Medulla oblongata (tissue), 1 donor: ENCODE data around the gene SEC61B.
A peak's percentile ranks its signal among the peaks of the same experiment; 100 is the strongest.

Source experiments
- DNase-seq: peaks from one replicate; pipeline ENCODE4 v3.0.0-alpha.2; 2015; ENCODE audit errors: extremely low spot score

Gene SEC61B

DNA sequence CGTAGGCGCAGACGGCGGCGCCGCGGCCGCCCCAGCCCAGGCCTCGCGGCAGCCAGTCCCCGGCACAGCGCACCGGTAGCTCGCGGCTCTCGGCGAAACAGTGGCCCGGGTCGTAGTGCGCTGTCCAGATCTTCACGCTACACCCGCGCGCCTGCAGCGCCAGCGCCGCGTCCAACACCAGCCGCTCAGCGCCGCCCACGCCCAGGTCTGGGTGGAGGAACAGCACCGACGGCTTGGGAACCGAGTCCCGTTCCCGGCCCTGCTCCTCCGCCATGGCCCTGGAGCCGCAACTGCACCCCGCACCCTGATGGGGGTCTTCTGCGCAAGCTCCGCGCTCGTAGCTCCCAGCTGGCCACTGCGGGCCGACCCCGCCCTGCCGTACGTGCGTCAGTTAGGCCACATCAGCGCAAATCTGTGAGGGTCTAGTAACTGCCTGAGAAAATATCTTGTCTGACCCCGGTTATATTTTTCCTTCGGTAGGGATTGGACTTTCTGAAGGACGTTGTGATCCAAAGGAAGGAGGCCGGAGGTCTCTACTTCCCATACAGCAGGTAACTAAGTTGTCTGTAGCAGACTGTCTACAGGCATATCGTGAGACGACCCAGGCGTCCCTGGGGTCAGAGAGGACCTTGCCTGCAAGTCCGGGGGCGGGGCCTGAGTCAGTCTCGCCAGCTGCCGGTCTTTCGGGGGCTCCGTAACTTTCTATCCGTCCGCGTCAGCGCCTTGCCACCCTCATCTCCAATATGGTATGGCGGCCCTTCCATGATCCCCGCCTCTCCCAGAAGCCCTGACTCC lies at the start of gene SEC61B, which contains the start of gene ALG2:
Gene SEC61B, plus strand, starts transcription at position 662 of the 795 bp plus-strand sequence. Its CDS starts 82 bp downstream, at position 744.
Gene ALG2, minus strand, starts transcription at position 322 of the 795 bp plus-strand sequence. Its CDS starts 48 bp downstream, at position 274.
- DNase-seq = peak; percentile 95

DNA sequence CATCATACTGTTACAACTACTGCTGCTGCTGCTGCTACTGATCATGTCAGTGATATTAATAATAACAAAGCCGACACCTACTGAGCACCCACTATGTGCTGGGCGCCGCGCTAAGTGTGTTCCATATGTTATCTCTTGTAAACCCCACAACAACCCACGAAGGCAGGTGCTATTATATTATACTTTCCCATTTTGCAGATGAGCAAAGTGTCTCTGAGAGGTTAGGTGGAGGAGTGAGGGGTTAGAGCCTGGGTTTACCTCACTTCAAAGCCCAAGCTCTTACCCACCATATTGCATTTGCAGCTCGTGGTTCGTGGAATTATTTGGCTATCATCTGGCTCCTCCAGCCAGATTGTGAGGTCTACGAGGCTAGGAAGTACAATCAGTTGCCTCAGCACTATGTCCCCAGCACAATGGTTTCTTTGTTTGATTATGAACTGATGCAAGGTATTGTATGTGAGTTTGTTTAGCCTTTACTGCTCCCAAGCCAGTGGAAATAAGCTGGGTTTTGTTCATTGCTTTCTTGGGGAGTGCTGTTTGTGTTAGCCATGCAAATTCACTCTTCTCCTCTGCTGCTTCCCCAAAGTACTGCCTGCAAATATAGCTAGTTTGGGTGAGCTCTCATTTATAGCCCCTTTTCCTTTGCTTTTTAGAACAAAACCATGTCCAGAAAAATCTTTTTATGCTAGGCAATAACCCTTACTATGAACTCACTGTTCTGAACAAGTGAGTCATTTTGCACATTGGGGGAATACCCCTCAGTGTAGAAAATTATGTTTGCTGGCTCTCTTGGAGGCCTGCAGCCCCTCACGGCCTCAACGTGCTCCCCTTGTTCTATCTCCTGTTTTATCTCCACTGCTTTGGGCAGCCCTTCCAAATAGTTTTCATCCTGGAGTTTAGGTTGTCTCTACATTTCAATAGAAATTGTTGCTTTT lies 48.2 kb upstream of the SEC61B start:
- peak; percentile 82 for DNase-seq

DNA sequence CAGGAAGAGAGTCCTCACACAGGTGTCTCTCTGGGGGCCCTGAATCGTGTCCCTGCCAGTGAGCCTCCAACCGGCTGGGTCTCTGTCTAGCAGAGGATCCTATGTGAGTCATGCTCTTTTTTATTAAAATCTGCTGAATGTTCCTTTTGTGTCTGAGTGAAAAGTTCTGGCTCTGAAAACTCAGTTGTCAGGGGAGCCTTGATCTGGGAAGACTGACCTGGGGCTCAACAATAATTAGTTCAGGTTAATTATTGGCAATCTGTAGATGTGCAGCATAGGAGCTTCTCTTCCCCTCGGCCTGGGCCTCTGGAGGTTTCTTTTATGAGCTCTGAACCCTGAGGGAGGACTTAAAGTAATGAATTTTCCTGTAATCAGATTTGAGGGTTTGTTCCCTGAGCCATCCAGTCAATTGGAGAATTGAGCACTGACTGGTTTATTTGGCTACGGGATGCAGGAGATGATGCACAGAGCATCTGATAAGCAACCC lies 45.5 kb upstream of the SEC61B start:
- DNase-seq = no peak

DNA sequence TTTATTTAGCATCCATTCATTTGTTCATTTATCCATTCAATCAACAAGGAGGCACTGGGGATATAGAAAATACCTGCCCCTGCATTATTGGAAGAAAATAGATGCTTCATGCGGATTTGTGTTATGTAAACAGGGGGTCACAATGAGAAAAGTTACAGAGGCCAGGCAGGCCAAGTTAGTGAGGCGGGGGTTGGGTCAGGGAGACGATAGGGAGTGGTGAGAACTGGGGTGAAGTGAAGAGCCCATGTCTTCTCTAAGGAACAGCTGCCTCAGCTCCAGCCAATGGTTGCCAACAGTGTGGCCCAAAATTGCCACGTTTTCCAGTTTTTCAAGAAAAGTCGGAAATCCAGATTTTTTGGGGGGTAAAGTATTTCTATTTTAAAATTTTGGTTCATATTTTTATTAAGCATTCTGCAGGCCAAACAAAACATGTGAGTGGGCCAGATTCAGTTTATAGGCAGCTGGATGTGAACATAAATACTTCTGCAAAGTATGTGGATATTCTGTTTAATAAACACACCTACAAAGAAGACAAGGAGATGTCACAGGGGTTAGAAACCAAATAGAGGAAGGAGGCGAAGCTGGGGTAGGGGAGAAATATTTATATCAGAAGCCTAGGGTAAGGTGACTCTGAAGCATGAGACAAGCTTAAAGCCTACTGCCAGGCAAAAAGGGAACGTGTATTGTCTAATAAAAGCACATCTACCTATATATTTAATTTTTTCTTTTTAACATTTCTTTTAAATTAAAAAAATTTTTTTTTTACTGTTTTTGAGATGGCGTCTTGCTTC lies 44.3 kb upstream of the SEC61B start:
- no peak for DNase-seq

DNA sequence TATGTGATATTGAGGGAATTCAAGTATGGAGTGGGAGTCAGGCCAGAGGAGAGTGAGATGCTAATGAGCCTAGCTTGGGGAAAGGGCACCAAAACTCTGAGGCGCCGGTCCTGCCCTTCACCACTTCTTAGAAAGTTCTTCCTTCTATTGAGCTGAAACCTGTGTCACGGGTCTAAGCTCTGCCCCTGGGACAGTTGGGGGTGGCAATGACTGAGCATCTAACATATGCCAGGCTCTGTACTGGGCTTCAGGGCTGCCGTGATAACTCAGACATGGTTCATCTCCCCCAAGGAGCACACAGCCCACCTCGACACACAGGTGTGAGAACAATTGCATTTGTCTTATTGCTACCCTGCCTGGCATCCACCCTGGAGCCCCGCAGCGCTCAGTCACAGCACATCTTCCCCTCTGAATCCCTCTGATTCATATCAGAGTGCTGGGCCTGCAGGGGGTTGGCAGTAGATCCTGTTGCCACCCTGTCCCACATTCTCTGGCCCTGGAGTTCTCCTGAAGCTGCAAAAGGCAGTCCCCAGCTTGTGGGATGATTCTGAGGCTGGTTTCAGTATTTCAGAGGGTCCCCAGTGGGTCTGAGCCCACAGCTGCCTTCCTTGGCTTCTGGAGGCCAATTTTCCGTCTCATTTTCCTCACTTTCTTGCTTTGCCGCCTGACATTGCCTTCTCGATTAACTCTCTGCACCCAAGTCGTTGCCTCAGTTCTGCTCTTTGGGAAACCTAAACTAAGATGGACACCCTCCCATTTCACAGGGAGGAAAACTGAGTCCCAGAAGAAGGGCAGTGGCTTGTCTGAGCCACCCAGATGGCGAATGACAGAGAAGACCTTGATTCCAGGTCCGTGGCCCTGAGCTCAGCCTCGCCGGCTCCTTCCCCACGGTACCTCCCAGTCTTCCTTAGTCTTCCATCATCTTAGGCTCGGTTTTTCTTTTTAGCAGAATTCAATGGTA lies 42.9 kb upstream of the SEC61B start:
- no peak for DNase-seq

DNA sequence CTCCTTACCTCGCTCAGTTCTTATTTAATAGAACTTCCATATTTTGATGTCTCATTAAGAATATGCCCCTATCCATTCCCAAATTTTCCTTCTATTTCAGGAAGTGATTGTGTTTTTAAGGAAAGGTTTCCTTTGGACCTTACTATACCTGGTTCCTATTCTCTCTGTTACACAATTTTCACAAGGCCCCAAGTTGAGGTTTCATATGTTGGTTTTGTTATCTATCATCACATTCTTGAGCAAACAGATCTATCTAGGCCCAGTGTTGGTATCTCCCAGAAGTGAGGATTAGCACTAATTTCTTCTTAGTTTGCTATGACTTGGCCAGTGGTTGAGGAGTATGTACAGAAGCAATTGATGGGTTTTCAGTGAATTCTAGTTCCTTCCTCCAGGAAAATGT lies 41.9 kb upstream of the SEC61B start:
- no peak for DNase-seq

DNA sequence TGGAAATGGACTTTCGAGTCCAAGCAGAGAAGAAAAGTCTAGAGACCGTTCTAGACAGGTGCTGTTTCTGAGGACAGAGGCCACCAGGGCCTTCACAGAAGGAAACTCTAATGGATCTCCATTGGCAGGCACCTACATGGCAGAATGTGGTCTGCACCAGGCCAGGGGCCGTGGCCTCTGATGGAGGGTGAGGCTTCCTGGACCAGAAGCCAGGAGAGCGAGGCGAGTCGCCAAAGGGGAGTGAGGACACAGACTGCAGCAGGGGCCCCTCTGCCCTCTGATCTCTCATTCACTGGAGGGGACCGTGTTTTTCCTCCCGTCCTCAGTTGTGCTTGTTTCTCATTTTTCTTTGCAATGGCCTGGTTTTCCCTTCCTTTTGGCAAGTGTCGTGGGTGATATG lies 41.4 kb upstream of the SEC61B start:
- DNase-seq = no peak

DNA sequence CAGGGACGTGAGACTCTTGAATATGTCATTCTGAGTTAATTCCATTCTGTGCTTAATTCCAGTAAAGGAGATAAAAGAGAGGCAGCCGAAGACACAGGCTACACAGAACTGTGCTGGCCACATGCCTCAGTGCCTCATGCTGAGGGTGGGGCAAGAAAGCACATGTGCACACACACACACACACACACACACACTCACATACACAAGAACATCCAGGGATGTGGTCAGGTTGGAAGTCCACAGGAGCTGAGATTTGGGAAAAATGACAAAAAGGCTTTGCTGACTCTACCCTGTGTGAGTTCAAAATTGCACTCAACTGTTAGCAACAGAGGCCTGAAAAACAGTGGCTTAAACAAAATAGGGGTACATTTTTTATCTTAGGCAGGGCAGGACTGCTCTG lies 40.9 kb upstream of the SEC61B start:
- DNase-seq = no peak

DNA sequence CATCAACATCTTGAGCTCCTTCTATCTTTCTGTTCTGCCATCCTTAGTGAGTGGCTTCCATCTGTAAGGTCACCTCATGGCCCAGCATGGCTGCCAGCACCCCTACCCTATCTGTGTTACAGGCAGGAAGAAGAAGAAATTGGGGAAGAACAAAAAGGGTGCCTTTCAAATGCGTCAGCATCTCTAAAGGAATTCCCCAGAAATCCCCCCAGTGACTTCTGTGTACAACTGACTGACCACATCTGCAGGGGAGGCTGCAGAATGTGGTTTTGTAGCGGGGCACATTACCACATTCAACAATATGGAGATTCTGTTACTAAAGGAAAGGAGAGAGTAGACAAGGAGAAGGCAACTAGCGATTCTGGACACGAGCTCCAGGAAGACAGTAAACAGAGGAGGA lies 40.5 kb upstream of the SEC61B start:
- no peak for DNase-seq

DNA sequence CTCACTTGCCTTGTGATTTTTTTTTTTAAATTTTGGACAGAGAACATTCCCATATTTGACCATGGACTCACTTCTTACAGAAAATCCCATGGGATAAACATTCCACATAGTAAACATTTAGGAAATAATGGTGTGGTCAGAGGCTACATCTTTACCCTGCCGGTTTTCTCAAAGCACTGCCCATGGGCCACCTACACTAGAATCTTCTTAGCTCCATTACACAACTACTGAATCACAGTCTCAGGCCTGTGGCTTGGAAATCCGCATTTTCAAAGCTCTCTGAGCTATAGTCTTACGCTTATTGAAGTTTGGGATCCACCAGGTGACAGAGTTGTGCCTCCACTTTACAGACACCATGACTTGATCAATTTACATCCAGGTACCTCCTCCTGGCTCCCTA lies 39.7 kb upstream of the SEC61B start:
- no peak for DNase-seq

DNA sequence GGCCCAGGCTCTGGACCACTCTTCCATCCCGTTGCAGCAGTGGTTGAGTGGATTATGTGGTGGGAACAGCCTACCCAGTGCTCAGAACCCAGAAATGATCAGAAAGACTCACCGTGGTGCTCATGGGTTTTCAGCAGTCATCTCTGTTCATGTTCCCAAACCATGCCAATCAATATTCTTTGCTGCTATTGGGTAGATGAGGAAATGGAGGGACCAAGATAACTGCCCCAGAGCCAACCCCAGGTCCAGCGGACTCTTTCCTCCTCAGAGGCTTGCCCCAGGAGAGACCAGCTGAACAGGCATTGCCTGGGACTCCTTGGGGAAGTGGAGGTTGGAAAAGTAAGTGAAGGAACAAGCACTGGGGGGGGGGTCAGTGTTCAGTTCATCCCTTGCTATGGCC lies 38.5 kb upstream of the SEC61B start:
- no peak for DNase-seq

DNA sequence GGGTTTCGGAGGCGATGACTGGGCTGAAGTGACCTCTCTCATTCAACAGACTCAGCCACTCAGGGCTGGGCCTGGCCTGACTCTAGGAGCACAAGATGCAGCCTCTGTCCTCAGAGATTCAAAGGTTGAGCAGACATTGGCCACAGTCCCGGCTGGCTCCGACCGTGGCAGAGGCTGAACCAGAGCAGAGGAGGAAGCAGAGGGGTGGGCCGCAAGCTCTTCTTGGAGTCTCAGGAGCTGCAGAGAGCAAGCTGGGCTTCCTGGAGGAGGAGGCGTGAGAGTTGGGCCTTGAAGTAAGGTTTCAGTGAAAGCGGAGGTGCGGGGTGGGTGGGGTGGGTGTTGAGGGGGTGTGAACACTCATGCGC lies 38.0 kb upstream of the SEC61B start:
- no peak for DNase-seq

DNA sequence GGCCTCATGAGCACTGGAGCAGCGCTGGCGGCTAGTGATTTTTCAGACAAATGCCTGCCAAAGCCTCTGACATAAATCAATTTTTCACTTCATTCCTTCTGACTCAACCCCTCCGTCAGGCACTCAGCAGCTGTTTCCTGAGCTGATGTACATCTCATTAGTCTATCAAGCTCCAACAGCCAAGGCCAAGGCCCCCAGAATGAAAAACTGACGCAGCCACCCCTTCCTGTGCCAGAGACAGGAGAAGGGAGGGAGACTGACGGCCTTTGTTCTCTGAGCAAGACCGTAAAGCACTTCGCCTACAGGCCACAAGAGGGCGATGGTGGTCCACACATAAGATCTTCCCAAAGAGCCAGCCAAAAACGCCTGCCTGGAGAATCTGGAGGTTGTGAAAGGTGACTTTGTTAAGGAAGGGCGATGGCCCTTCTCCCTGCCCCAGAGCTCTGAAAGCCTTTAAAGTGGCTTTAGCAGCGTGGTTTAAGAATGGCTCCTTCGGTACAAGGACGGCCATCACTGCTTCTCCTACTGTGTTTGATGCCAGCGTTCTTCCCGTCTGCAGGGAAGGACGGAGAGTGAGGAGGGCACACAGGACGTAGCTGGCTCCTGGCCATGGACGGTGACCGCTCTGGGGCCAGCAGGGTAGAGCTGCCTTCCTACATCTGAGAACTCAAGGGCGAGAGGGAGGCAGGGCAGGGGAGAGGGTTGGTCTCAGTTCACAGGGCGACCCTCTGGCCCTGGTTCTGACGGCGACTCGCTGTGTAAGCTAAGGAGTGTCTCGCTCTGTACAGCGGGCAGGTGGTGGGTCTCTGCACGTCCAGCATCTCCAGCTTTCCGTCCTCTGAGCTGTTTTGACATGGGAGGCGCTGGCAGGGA lies 37.4 kb upstream of the SEC61B start:
- DNase-seq = peak; percentile 97

DNA sequence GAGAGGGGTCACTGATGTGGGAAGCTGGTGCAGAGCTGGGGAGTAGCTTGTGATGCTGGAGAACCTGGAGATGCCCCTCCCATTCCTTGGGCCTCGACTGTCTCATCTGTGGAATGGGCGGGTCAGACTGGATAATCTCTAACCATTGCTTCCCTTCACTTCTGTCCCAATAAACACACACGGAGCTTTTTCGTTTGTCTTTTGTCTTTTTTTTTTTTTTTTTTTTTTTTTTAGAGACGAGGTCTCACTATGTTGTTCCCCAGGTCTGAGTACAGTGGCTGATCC lies 36.8 kb upstream of the SEC61B start:
- DNase-seq = no peak

DNA sequence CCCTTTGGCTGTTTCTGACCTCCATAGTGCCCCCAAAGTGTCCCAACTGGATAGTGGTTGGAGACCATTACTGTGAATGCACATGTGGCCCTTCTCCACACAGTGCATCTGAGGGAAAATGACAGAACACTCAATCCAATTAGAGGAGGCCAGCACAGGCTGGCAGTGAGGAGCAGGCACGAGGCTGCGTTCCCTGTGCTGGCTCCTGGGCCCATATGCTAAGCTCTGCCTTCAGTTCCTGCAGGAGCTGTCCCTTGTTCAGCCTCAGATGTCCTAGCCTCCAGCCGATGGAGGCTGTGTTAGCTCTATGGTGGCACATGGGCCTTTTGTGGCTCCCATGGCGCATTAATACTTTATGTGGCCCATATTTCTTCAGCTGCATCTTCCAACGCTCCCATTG lies 36.1 kb upstream of the SEC61B start:
- DNase-seq = no peak

DNA sequence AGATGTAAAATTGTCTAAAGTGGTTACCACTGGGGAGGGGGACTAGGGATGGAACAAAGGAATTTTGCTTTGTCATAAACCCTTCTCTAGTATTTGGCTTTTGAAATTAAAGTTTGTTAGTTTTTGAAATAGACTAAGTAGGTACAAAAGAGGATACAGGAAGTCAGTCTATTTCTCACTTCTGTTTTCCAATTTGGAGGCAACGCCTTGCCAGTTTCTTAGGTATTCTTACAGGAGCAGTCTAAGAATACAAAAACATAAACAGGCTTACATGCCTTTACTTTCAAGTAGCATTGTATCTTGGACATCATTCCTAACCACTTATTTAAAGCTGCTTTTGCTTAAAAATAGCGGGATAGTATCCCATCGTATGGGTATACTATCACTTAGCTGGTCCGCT lies 34.8 kb upstream of the SEC61B start:
- no peak for DNase-seq

DNA sequence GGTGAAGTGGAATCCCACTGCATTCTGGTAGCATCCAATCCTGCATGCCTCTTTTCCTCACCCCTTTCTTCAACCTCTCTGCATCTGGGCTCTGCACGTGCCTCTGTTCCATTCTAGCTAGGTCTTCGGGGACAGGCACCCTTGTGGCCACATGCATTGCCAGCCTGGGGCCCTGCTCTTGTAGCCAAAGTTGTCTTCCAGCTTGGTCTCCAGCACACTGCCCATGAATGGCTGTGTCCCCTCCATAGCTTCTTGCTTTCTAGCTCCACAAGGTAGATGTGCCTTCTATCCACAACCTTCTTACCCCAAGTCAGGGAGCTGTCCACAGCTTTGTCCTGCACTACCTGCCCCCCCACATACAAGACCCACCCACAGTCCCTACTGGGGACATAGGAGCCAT lies 32.9 kb upstream of the SEC61B start:
- no peak for DNase-seq

DNA sequence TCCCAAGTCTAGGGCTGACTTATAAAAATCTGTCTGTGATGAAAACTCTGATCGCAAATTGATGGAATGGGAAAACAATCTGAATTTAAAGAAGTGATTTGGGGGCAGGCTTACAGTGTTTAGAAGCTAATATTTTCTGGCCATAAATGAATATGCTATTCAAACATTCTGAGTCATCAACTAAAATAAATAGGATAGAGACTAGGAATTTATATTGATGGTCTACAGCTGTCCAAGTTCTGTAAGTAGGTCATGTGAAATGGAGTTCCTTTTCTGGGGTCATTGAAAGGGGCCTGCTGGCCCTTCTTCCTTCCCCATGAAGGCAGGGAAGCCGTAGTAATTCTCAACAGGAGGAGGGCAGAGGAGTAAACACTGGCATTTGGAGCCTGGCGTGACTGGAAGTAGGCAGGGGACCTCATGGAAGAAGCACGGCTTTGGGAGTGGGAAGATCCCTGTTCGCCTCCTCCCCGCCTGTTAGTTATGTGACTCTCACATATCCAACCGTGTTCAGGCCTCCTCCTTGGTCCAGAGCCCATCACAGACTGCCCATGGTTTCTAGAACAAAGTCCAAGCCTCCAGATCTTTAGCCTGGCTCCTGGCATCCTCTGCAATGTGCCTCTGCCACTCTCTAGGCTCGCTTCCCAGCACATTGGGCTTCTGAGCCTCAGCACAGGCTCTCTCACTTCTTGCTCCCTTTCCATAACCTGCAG lies 32.0 kb upstream of the SEC61B start:
- DNase-seq = no peak

DNA sequence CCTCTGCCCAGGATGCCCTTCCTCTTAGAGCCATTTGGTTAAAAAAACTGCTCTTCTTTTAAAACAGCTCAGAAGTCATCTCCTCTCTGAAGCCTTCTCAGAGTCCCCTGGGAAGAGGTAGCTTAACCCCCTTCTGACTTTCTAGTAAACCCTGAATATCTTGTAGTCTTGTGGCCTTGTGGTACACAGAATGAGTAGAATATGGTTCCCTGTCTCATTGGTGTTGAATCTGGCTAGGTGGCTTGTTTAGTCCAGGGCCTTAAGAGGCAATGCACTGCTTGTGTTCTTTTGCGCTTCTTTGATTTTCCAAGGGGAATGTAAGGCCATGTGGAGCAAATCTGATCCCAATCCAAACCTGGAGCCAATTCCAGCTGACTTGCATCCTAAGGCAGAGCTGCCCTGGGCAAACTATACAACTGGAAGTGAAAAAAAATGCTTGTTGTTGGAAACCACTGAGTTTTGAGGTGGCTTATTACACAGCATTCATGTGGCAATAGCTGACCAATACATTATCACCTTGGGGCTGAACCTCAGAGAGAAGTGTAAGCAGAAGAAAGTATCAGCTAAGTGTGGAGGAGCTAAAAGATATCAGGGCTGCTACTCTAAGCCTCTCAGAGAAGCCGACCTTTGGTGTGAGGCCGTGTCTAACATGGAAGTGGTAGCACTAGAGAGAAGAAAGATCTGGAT lies 31.3 kb upstream of the SEC61B start:
- no peak for DNase-seq
